Inflammatory macrophage treated with lipopolysaccharide for 1 hour (primary cell): ENCODE measurements around the gene TM4SF4.
"Not testable (repeated sequence)": the region's sequence is repeated elsewhere in the genome, so short reads cannot be mapped to it uniquely, and the experiment has no call there.

Experiments
- DNase-seq, 2 donors: peaks; one replicate each; pipeline ENCODE4 v3.0.0-alpha.2; 2020 to 2022

The TM4SF4 gene

GRCh38 chr3:149474250-149474817 is at the start of gene TM4SF4:
TM4SF4 (plus strand) TSS chr3:149474697; CDS start chr3:149474878, 181 bp downstream.
- no peak for DNase-seq

- DNase-seq, result peak; percentile 67 to 79
Observed at GRCh38 chr3:149424918-149425317, 49.6 kb upstream of the TM4SF4 start.

GRCh38 chr3:149426325-149426724 is 48.2 kb upstream of the TM4SF4 start:
- DNase-seq, result no peak

DNA sequence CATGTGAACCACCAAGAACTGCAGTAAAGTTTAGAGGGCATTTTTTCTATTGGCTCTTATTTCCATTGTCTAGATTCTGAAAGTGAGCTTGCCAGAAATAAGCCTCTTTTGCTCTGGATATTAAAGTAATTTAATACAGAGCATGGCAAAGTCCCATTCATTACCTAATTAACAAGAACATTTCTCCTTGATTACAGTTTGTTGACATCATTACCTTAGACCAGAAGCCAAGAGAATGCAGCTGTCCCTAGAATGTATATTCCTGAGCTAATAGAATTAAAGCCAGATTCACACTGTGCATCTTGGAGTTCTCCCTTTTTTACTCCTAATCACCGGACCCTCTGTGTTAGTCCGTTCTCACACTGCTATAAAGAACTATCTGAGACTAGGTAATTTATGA is 46.4 kb upstream of the TM4SF4 start:
- no peak for DNase-seq

GRCh38 chr3:149430216-149430615 is 44.3 kb upstream of the TM4SF4 start:
- no peak for DNase-seq

DNA sequence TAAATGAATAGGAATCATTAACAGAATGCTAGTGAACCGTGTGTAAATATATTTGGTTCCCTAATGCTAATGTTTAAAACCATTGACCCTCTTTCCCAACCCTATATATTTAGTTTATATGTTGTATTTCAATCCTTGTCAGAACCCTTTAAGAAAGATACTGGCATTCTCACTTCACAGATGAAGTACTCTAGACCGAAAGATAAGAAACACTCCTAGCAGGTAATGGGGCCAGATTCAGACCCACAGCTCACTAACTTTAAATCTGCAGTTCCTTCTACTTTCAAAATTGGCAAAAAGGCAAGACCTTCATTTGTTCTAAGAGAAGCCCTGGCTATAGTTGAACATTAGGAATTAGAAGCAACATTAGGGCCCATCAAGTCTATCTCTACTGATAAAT is 42.3 kb upstream of the TM4SF4 start:
- no peak for DNase-seq

DNA sequence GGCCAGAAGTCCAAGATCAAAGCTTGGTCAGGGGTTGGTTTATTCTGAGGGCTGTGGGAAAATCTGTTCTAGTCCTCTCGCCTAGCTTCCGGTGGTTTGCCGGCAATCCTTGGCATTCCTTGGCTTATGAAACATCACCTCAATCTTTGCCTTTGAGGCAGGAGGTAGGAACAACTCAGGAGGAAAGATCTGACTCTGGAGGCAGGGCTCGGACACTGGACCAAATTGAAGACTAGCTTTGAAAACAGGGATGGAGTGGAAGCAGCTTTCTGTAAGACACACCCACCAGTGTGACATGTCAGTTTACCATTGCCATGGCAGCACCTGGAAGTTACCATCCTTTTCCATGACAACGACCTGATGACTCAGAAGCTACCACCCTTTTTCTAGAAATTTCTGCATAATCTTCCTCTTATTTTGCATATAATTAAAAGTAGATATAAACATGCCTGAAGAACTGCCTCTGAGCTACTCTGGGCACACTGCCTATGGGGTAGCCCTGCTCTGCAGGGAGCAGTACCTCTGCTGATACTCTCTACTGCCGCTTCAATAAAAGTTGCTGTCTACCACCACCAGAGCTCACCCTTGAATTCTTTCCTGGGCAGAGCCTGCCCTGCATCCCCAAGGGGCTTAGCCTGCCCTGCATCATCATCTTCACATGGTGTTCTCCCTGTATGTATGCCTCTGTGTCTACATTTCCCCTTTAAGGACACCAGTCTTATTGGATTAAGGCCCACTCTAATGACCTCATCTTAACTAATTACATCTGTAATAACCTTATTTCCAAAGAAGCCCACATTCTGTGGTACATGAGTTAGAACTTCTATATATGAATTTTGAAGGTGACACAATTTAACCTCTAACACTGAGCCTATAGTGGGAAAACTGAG is 38.3 kb upstream of the TM4SF4 start:
- DNase-seq, result no peak

DNA sequence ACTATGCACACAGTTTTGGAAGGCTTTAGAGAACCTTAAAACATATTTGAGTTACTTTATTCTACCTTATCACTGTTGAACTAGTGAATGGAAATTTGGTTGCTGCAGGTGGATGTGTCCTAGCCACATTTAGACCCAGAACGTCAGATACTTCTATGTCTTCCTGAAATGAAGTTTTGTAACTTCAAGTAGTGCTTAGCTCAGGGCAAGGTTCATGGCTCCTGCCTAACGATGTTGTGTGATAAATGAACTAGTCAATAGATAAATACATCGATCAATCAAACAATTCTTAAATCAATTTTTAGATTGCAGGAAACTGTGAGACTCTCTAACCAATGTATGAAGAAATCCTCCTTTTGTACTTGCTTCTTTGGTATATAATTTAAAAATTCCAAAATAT is 37.2 kb upstream of the TM4SF4 start:
- no peak for DNase-seq

DNA sequence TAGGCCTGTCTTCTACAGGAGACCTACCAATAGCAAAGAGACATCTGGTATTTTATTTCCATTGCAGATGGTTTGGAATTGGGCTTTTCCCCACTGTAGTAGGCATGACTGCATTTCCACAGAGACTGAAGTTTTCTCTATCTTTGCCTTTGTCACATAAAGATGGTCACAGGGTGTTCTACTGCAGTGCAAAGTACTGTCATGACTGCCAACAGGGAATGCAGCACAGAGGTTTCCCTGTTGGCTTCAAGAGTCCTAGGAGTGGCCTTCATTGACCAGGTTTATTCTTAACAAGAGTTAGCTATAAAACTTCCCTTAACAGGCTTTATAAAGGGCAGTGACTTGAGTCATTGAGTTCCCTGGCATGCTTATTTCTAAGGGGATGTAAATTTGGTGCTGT is 36.8 kb upstream of the TM4SF4 start:
- DNase-seq, result no peak

- no peak for DNase-seq
Observed at GRCh38 chr3:149438981-149439380, 35.5 kb upstream of the TM4SF4 start.

DNA sequence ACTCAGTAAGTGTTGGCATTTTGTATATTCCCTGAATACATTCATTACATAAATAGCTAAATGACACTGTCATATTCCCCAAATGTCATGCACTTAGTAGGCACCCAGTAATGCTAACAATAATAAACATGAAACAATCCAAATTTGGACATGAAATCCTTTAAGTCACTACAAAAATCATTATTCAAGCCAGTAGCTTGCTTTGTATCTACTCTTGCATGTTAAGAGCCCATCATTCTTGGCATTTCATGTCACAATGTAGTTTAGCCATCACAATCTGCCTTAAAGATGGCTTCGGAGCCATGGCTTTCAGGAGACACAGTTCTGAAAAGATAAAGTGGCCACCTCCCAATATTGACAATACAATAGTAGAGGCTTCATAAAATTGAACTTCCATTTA is 32.9 kb upstream of the TM4SF4 start:
- DNase-seq, result no peak

- no peak for DNase-seq
Observed at GRCh38 chr3:149442043-149442442, 32.5 kb upstream of the TM4SF4 start.

- DNase-seq, result peak; percentile 56 to 82
Observed at GRCh38 chr3:149442851-149443544, 31.5 kb upstream of the TM4SF4 start.

GRCh38 chr3:149443545-149443912 is 31.0 kb upstream of the TM4SF4 start:
- DNase-seq, result no peak

GRCh38 chr3:149444867-149445266 is 29.6 kb upstream of the TM4SF4 start:
- DNase-seq, result not testable (repeated sequence)

DNA sequence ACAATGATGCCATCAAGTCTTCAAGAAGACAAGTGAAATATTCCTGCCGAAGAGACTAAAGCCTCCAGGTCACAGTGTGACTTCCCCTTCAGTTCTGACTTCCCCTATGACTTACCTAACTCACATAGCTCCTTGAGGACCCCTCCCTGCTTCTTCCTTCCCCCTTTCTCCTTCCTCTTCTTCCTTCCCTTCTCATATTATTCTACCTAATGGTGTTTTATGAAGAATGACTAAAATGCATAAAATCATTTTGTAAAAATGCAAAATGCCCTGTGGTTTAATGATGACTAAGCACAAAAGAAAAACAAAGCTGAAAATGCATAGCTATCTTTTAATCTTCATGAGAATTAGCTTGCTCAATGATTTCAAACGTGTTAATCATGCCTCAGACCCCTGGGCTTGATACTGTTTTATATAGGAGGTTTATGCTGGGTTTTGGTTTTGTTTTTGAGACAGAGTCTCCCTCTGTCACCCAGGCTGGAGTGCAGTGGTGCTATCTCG is 26.1 kb upstream of the TM4SF4 start:
- DNase-seq, result peak; percentile 70 to 77

GRCh38 chr3:149449182-149449581 is 25.3 kb upstream of the TM4SF4 start:
- no peak for DNase-seq

GRCh38 chr3:149449799-149450198 is 24.7 kb upstream of the TM4SF4 start:
- DNase-seq, result no peak

DNA sequence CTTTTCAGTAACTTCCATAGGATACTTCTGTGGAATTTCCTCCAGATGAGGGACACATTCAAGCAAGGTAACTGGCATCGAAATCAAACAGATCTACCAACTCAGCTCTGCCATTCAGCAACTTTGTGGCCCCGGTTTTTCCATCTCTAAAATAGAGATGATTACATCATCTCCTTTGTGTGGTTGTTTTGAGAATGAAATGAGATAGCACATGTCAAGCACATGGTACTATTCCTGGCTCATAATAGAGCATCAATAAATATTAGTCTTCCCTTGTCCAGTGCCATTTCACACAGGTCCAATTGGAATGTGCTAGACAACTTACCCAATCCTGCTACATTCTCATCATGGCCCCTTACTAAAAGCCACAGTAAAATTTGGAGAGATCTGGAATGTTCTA is 24.2 kb upstream of the TM4SF4 start:
- peak in 1 of 2 donors; percentile 33 for DNase-seq

- DNase-seq, result no peak
Observed at GRCh38 chr3:149452036-149452435, 22.5 kb upstream of the TM4SF4 start.

- no peak for DNase-seq
Observed at GRCh38 chr3:149453140-149453805, 21.2 kb upstream of the TM4SF4 start.

DNA sequence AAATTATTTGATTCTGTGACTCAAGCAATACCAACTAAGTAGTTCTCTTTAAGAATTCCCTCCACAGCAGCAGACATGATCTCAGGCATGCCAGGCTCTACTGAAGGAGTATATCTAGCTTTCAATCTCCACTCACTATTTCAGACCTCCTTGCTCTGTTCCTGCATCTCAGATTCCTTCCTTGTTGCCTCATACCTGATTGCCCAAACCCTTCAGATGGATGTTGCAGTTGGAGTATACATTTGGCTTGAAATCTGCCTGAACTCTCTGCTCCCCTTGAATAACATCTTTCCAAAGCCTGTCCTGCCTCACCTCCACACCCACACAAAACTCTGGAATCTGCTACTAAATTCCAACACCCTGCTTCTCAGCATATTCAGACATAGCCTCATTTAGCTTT is 19.8 kb upstream of the TM4SF4 start:
- DNase-seq, result no peak

DNA sequence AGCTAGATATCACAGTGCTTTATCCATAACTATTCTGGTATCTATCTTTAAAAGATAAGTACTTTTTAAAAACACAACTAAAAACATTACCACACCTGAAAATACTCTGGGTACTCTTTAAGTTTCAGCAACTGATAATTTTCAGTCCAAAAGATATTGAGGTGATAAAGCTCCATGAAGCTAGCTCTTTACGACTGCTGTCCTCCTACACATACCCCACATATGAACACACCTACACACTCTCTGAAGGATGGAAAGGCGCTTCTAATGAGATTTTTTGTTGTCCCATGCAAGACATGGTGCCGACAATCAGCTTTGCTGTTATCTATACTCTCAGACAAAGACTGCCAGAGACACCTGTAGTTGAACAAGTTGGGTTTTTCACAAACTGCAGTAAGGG is 19.1 kb upstream of the TM4SF4 start:
- DNase-seq, result no peak
